Measurements from ENCODE around the gene PLEKHM2.

DNA sequence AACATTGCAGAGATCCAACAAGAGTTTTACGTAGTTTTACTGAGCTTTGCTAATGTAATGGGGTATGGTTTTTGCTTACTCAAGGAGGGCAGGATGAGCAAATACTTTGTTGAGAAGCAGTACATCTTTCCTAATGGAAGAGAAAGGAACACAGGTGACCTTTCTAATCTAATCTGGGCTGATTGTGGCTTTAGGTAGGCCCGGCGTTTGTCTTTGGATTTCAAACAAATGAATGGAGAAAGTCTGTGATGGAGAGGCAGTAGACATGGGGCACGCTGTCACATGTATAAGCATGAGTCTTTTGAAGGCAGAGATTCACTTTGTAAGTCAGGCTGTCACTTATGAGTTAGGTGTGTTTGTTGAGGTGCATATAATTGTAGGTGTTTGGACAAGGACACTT, 1.7 kb downstream of the PLEKHM2 start:
- TF ChIP-seq, protein P1, sequence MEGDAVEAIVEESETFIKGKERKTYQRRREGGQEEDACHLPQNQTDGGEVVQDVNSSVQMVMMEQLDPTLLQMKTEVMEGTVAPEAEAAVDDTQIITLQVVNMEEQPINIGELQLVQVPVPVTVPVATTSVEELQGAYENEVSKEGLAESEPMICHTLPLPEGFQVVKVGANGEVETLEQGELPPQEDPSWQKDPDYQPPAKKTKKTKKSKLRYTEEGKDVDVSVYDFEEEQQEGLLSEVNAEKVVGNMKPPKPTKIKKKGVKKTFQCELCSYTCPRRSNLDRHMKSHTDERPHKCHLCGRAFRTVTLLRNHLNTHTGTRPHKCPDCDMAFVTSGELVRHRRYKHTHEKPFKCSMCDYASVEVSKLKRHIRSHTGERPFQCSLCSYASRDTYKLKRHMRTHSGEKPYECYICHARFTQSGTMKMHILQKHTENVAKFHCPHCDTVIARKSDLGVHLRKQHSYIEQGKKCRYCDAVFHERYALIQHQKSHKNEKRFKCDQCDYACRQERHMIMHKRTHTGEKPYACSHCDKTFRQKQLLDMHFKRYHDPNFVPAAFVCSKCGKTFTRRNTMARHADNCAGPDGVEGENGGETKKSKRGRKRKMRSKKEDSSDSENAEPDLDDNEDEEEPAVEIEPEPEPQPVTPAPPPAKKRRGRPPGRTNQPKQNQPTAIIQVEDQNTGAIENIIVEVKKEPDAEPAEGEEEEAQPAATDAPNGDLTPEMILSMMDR (IDR thresholded peaks at IDR 0.05; ENCODE audit: low read depth, low read length) = no peak
- TF ChIP-seq EZH2phosphoT487 (IDR thresholded peaks at IDR 0.05; ENCODE audit: low read depth) = no peak
